Muscle of leg (tissue), 11 donors: Measurements from ENCODE around the gene CNTLN. TPM values are rescaled to one million over a fixed set of nuclear protein-coding genes. Genes with fewer than 3 reads are reported as not detected.
"Not testable (repeated sequence)": the region's sequence is repeated elsewhere in the genome, so short reads cannot be mapped to it uniquely, and the experiment has no call there.

Source experiments
- DNase-seq: peaks from one replicate; pipeline ENCODE4 v3.0.0; 2013
- H3K27ac ChIP-seq: one replicate; pipeline ENCODE4 v1.5.1; 2013; ENCODE audit warnings: mild to moderate bottlenecking, low read length, control low read depth
- H3K27me3 ChIP-seq: one replicate; pipeline ENCODE4 v1.6.1; 2013; ENCODE audit warnings: low read length; ENCODE audit not compliant: control insufficient read depth, insufficient read depth
- H3K36me3 ChIP-seq: one replicate; pipeline ENCODE4 v1.6.1; 2013; ENCODE audit warnings: low read length; ENCODE audit not compliant: control insufficient read depth, insufficient read depth
- H3K4me1 ChIP-seq: one replicate; pipeline ENCODE4 v1.6.1; 2013; ENCODE audit warnings: low read length; ENCODE audit not compliant: control insufficient read depth, insufficient read depth
- H3K4me3 ChIP-seq: one replicate; pipeline ENCODE4 v1.5.1; 2013; ENCODE audit warnings: low read length, control low read depth
- H3K9me3 ChIP-seq: replicated peaks from 2 replicates; pipeline ENCODE4 v1.6.1; 2013; ENCODE audit warnings: low read depth, low read length; ENCODE audit not compliant: control insufficient read depth
- WGBS: methylation state at CpG from one replicate; pipeline ENCODE4 v1.1.5; 2013; ENCODE audit warnings: missing lambda C conversion rate; ENCODE audit not compliant: insufficient coverage; 5-methylcytosine and 5-hydroxymethylcytosine counted together
- polyA plus RNA-seq, 8 donors: library from polyadenylated mRNA; unstranded; fragments of 120-200 nt; gene quantifications; one replicate each; pipeline versions ENCODE4 v1.2.1 to v1.2.3, GENCODE V29; 2013; ENCODE audit warnings: inconsistent platforms in 1 of 8, low replicate concordance in 1 of 8; ENCODE audit not compliant: insufficient read length in 8 of 8, insufficient read depth in 1 of 8
- total RNA-seq: library from RNA; stranded (reverse); fragments of 120-200 nt; gene quantifications from one replicate; pipeline ENCODE4 v1.2.4, GENCODE V29; 2013

The CNTLN gene
- total and polyA plus RNA-seq, 9 donors, result 7.2 to 13.7 (median 9.4) TPM

DNA sequence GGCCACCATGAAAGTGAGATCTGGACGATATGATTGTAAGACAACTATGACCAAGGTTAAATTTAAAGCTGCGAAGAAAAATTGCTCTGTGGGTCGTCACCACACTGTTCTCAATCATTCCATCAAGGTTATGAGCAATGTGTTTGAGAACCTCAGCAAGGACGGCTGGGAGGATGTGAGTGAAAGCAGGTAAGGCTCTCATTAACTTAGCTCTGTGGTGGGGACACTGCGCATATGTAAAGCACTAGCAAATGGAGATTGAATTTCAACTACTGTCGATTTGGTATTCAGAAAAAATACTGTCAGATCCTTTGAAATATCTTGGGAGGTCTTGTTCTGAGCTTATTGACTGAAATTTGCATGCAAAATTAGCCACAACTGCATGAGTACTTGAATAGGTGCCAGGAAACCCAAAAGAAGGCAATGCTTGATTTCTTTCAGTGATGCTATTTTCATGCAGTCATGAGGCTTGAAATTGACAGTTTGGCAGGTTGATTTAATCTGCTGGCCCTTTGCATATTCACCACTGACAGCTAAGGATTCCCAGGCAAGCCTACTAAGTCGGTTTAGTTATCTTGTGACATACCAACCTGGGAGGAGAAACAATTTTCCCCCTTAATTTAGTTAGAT, 260.2 kb downstream of the CNTLN start:
- H3K4me1 ChIP-seq, result no peaks in the 10 kb centered on the region
- DNase-seq, result no peak
- H3K27ac ChIP-seq, result no peak overlapping the region
- H3K36me3 ChIP-seq, result peaks cover 2% of the 10 kb centered on the region
- 74% methylated on average over 4 of the region's 7 CpGs for WGBS
- no peaks in the 10 kb centered on the region for H3K27me3 ChIP-seq
- H3K4me3 ChIP-seq, result no peak overlapping the region
- H3K9me3 ChIP-seq, result no peaks in the 10 kb centered on the region

DNA sequence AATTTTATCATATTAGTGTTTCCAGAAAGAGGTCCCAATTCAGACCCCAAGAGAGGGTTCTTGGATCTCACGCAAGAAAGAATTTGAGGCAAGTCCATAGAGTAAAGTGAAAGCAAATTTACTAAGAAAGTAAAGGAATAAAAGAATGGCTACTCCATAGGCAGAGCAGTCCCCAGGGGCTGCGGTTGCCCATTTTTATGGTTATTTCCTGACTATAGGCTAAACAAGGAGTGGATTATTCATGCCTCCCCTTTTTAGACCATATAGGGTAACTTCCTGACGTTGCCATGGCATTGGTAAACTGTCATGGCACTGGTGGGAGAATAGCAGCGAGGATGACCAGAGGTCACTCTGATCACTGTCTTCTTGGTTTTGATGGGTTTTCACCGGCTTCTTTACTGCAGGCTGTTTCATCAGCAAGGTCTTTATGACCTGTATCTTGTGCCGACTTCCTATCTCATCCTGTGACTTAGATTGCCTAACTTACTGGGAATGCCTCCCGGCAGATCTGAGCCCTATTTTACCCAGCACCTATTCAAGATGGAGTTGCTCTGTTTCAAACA, 262.4 kb downstream of the CNTLN start:
- not testable (repeated sequence) for H3K9me3 ChIP-seq, H3K27me3 ChIP-seq, H3K27ac ChIP-seq, H3K4me3 ChIP-seq, H3K4me1 ChIP-seq, DNase-seq, H3K36me3 ChIP-seq
- 77% methylated on average over 3 of the region's 7 CpGs for WGBS

DNA sequence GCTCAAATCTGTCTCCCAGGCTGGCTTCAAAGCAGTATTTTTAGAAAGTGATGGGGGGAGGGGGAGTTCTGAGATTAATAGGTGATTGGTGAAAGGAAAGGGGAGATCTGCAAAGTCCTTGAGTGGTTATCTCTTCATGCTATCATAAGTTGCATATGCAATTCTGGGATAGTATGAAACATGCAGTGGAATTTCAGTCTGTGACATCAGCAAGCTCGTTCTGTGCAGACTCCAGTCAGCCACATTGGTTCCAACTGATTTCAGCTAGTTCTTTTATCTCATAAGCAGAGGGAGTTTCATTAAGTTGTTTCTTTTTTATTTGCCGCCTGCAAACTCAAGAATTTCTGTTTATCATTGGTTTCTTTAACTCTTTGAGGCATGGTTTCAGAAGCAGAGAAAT, 263.5 kb downstream of the CNTLN start:
- no CpG with 5 or more reads among the region's 2 CpGs for WGBS
- no peaks in the 10 kb centered on the region for H3K27me3 ChIP-seq
- H3K9me3 ChIP-seq, result no peaks in the 10 kb centered on the region
- H3K27ac ChIP-seq, result no peak overlapping the region
- H3K36me3 ChIP-seq, result peaks cover 2% of the 10 kb centered on the region
- no peaks in the 10 kb centered on the region for H3K4me1 ChIP-seq
- no peak for DNase-seq
- H3K4me3 ChIP-seq, result no peak overlapping the region

DNA sequence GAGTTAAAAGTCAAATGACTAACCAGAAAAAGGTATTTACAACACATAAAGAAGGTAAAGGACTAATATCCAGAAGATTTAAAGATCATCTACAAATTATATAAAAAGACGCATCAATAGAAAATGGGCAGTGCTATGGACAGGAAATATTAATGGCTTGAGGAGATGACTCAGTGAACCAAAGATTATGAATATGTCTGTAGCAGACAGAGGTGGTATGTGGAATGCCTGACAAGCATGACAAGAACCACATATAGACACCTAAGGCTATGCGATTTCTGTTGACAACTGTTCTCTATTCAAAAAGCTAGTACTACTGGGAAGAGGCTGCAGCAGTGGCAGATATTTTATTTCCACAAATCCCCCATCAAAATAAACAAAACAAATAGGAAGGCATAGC, 267.0 kb downstream of the CNTLN start:
- WGBS, result no CpG with 5 or more reads among the region's 2 CpGs
- no peak for DNase-seq

DNA sequence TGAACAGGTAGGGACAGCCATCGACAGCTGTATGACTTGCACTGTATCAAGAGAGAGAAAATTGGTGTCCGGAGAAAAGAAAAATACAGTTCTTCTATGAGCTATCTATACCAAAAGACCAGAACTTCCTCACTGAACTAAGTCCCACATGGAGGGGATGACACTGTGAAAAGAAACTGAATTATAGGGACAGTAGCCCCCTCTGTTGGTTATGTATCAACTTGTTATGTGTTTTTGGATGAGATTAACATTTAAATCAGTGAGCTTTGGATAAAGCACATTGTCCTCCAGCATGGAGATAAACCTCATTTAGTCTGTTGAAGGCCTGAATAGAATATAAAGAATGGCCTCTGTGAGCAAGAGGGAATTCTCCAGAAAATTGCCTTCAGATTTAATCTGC, 267.5 kb downstream of the CNTLN start:
- Histone ChIP-seq H3K36me3 (peaks cover 2% of the 10 kb centered on the region), H3K4me1 (no peaks in the 10 kb centered on the region), H3K27ac (no peak overlapping the region), H3K9me3 (no peaks in the 10 kb centered on the region), H3K4me3 (no peak overlapping the region), H3K27me3 (no peaks in the 10 kb centered on the region)
- no CpG with 5 or more reads among the region's 2 CpGs for whole genome bisulfite sequencing
- peak; percentile 8 for DNase-seq

More for the DNA sequence above, 267.0 kb downstream of the CNTLN start:
- Histone ChIP-seq H3K9me3 (no peaks in the 10 kb centered on the region), H3K27ac (no peak overlapping the region), H3K4me3 (no peak overlapping the region), H3K4me1 (no peaks in the 10 kb centered on the region), H3K27me3 (no peaks in the 10 kb centered on the region), H3K36me3 (peaks cover 2% of the 10 kb centered on the region)

DNA sequence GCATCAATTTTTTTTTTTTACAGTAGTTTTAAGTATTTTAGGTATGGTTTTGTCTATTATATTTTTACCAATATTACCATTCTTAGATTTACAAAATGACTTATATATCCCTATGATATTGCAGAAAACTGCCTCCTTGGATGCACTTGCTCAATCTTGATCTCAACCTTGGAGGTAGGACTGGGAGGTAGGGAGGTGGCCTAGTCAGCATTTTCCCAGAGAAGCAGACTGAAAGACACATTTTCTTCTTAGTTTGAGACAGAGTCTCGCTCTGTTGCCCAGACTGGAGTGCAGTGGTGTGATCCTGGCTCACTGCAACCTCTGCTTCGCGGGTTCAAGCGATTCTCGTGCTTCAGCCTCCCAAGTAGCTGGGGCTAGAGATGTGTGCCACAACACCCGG, 268.7 kb downstream of the CNTLN start:
- DNase-seq, result no peak
- Histone ChIP-seq H3K4me3 (no peak overlapping the region), H3K27me3 (no peaks in the 10 kb centered on the region), H3K36me3 (peaks cover 2% of the 10 kb centered on the region), H3K9me3 (no peaks in the 10 kb centered on the region), H3K4me1 (no peaks in the 10 kb centered on the region), H3K27ac (no peak overlapping the region)
- 100% methylated on average over 2 of the region's 6 CpGs for WGBS

DNA sequence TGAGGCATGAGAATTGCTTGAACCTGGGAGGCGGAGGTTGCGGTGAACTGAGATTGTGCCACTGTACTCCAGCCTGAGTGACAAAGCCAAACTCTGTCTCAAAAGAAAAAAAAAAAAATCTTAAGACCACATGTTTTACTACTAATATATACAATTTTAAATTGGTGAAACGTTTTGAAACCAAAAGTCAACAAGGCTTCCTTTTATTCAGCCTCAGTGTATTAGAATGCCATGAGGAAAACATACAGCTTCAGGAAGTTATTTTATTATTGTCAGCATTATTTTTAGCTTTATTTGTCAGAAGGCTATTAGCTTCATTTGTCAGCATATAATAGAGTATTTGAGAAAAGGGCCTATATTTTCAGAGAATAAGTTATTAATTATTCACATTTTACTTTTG, 280.1 kb downstream of the CNTLN start:
- H3K36me3 ChIP-seq, result peaks cover 6% of the 10 kb centered on the region
- no peak overlapping the region for H3K27ac ChIP-seq
- DNase-seq, result peak; percentile 9
- no peaks in the 10 kb centered on the region for H3K27me3 ChIP-seq
- no peak overlapping the region for H3K4me3 ChIP-seq
- H3K4me1 ChIP-seq, result no peaks in the 10 kb centered on the region
- no peaks in the 10 kb centered on the region for H3K9me3 ChIP-seq
- no CpG with 5 or more reads among the region's 3 CpGs for WGBS

DNA sequence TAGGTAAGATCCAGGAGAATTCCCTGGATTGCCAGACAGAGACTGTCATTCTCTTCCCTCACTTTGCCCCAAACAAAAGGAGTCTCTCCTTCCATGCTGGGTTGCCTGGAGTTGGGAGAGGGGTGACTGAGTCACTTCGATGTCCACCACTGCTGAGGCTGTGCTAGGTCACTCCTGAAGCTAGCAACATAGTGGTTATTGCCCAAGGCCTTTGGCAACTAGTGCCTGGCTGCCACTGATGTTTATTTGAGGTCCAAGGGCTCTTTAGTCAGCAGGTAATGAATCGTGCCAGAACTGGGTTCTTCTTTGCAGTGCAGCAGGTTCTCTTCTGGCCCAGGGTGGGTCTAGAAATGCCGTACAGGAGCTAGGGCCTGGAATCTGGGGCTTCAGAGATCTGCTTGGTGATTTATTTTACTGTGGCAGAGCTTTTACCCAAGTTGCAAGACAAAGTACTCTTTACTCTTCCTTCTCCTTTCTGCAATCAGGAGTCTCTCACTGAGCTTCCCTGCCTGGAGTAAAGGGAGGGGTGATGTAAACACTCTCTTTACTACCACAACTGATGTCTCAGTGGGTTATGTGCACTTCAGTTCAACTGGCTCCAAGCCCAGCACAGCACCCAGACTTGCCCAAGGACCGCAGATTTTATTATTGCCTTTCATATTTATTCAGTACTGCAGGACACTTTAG, 288.3 kb downstream of the CNTLN start:
- Histone ChIP-seq H3K36me3 (no peaks in the 10 kb centered on the region), H3K9me3 (no peaks in the 10 kb centered on the region), H3K4me3 (no peak overlapping the region), H3K4me1 (no peaks in the 10 kb centered on the region), H3K27me3 (no peaks in the 10 kb centered on the region), H3K27ac (no peak overlapping the region)
- no peak for DNase-seq
- 80% methylated on average over 1 of the region's 4 CpGs for WGBS

DNA sequence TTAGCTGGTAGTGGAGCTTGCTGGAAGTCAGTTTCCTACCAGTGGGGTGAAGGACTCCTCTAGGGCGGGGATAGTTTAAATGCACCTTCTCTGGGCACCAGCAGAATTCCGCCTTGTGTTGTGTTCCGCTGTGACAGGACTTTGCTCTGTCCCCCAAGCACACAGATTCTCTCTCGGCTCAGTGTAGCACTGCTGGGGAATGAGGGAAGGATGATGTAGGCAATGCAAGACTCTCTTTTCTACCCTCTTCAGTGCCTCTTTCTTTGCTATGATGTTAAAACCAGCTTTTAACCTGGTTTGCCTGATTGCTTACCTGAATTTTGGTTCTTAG, 288.8 kb downstream of the CNTLN start:
- no CpG with 5 or more reads among the region's 4 CpGs for WGBS
- Histone ChIP-seq H3K27me3 (no peaks in the 10 kb centered on the region), H3K27ac (no peak overlapping the region), H3K36me3 (no peaks in the 10 kb centered on the region), H3K9me3 (no peaks in the 10 kb centered on the region), H3K4me1 (no peaks in the 10 kb centered on the region), H3K4me3 (no peak overlapping the region)
- no peak for DNase-seq

DNA sequence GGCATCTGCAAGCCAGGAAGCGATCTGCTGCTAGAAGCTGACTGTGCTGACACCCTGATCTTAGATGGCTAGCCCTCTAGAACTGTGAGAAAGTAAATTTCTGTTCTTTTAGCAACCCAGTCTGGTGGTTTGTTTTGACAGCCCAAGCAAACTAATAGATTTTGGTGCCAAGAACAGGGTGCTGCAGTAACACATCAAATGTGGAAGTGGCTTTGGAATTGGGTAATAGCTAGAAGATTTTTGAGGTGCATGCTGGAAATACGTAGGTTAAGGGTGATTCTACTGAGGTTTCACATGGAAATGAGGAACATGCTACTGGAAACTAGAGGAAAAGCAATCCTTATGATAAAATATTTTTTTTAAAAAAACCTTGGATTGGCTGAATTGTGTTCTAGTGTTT, 290.5 kb downstream of the CNTLN start:
- peak; percentile 19 for DNase-seq
- Histone ChIP-seq H3K4me3 (no peak overlapping the region), H3K36me3 (no peaks in the 10 kb centered on the region), H3K27me3 (no peaks in the 10 kb centered on the region), H3K9me3 (no peaks in the 10 kb centered on the region), H3K27ac (no peak overlapping the region), H3K4me1 (no peaks in the 10 kb centered on the region)
- no CpG with 5 or more reads among the region's 2 CpGs for WGBS
